WTC11 (cell line): ENCODE data around the gene RNASEL.

Experiments used
- ATF3 ChIP-seq: sonication (generic); formaldehyde crosslinking; conservative IDR thresholded peaks from 2 replicates; pipeline ENCODE4 v1.8.1; 2022; ENCODE audit warnings: mild to moderate bottlenecking, missing genetic modification reagents
- CREB1 ChIP-seq: sonication (generic); formaldehyde crosslinking; IDR thresholded peaks from 2 replicates; pipeline ENCODE4 v1.8.0; 2023; ENCODE audit warnings: mild to moderate bottlenecking, missing genetic modification reagents
- CTCF ChIP-seq: fragments of 200-600 bp; IDR thresholded peaks from 2 replicates; pipeline ENCODE4 v1.8.0; 2022; ENCODE audit warnings: antibody characterized with exemption
- E2F1 ChIP-seq: sonication (generic); formaldehyde crosslinking; IDR thresholded peaks from 2 replicates; pipeline ENCODE4 v1.8.0; 2022; ENCODE audit warnings: mild to moderate bottlenecking, missing genetic modification reagents
- ESRRA ChIP-seq: sonication (generic); formaldehyde crosslinking; IDR thresholded peaks from 2 replicates; pipeline ENCODE4 v1.8.1; 2022; ENCODE audit warnings: mild to moderate bottlenecking, missing genetic modification reagents, borderline replicate concordance
- KAT7 ChIP-seq: sonication (generic); formaldehyde crosslinking; IDR thresholded peaks from 2 replicates; pipeline ENCODE4 v1.8.1; 2023; ENCODE audit warnings: missing genetic modification reagents, mild to moderate bottlenecking, borderline replicate concordance
- NFYB ChIP-seq: sonication (generic); formaldehyde crosslinking; conservative IDR thresholded peaks from 2 replicates; pipeline ENCODE4 v1.8.0; 2022; ENCODE audit warnings: low read depth, missing genetic modification reagents
- NR3C1 ChIP-seq: sonication (generic); formaldehyde crosslinking; conservative IDR thresholded peaks from 2 replicates; pipeline ENCODE4 v1.8.1; 2023; ENCODE audit warnings: low read depth, mild to moderate bottlenecking, missing genetic modification reagents
- STAT6 ChIP-seq: sonication (generic); formaldehyde crosslinking; conservative IDR thresholded peaks from 2 replicates; pipeline ENCODE4 v1.8.1; 2023; ENCODE audit warnings: mild to moderate bottlenecking, low read depth, missing genetic modification reagents, moderate library complexity
- TEAD4 ChIP-seq: sonication (generic); formaldehyde crosslinking; IDR thresholded peaks from 2 replicates; pipeline ENCODE4 v1.8.0; 2022; ENCODE audit warnings: mild to moderate bottlenecking, missing genetic modification reagents
- ZNF121 ChIP-seq: sonication (generic); formaldehyde crosslinking; IDR thresholded peaks from 2 replicates; pipeline ENCODE4 v1.8.0; 2023; ENCODE audit warnings: missing genetic modification reagents
- ZNF138 ChIP-seq: sonication (generic); formaldehyde crosslinking; conservative IDR thresholded peaks from 2 replicates; pipeline ENCODE4 v1.8.1; 2022; ENCODE audit warnings: mild to moderate bottlenecking, moderate library complexity, missing genetic modification reagents
- TF ChIP-seq, protein P1 (sequence below): sonication (generic); formaldehyde crosslinking; IDR thresholded peaks from 2 replicates; pipeline ENCODE4 v1.8.1; 2022; ENCODE audit warnings: mild to moderate bottlenecking, moderate library complexity, missing genetic modification reagents
- TF ChIP-seq, protein P2 (sequence below): fragments of 250-450 bp; sonication (Bioruptor Pico); IDR thresholded peaks from 2 replicates; pipeline ENCODE4 v1.9.0; 2021; ENCODE audit warnings: mild to moderate bottlenecking

- TF ChIP-seq CTCF (no peak), TEAD4 (CRISPR knock-in tag) (no peak), STAT6 (CRISPR knock-in tag) (no peak), ATF3 (CRISPR knock-in tag) (no peak), NFYB (no peak), ZNF121 (no peak), E2F1 (no peak), KAT7 (CRISPR knock-in tag) (no peak), NR3C1 (CRISPR knock-in tag) (no peak), CREB1 (CRISPR knock-in tag) (no peak), ZNF138 (CRISPR knock-in tag) (no peak), ESRRA (no peak)
- TF ChIP-seq, protein P1, sequence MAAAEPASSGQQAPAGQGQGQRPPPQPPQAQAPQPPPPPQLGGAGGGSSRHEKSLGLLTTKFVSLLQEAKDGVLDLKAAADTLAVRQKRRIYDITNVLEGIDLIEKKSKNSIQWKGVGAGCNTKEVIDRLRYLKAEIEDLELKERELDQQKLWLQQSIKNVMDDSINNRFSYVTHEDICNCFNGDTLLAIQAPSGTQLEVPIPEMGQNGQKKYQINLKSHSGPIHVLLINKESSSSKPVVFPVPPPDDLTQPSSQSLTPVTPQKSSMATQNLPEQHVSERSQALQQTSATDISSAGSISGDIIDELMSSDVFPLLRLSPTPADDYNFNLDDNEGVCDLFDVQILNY = no peak
- TF ChIP-seq, protein P2, sequence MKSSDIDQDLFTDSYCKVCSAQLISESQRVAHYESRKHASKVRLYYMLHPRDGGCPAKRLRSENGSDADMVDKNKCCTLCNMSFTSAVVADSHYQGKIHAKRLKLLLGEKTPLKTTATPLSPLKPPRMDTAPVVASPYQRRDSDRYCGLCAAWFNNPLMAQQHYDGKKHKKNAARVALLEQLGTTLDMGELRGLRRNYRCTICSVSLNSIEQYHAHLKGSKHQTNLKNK (CRISPR knock-in tag) = no peak
Measured at GRCh38 chr1:182564406-182565004, 24.6 kb downstream of the RNASEL start.
